IMR-90 (cell line): ENCODE results near the gene PDE11A. TPM values are rescaled to one million over a fixed set of nuclear protein-coding genes. Genes with fewer than 3 reads are reported as not detected.

ENCODE experiments used
- ATAC-seq: fragments of 200-7000 bp; cut with Tn5 transposase; 2 replicates; pipeline ENCODE4 v1.9.1; 2020; ENCODE audit warnings: low read depth, mild to moderate bottlenecking, moderate library complexity
- BruUV-seq: library from RNA; stranded (reverse); fragments of 400-500 nt; replicated peaks from 2 replicates; lab custom pipeline; 2021; lab: Mats Ljungman, UMichigan
- CTCF ChIA-PET: fragments of 300-600 bp; formaldehyde crosslinking; extraction: SDS; loops from one replicate; lab custom pipeline; 2021; ENCODE audit warnings: antibody characterized with exemption; lab: Yijun Ruan, JAX
- POLR2A ChIA-PET: fragments of 300-600 bp; sonication (Branson Sonifier 250); formaldehyde crosslinking; loops from one replicate; lab custom pipeline; 2022; ENCODE audit warnings: antibody characterized with exemption; ENCODE audit not compliant: unreplicated experiment; lab: Charles Lee
- DNase-seq: peaks from one replicate; pipeline ENCODE4 v3.0.0; 2013
- H2AFZ ChIP-seq: replicated peaks from 2 replicates; pipeline ENCODE3; 2013; ENCODE audit warnings: low read length, mild to moderate bottlenecking; ENCODE audit not compliant: poor library complexity
- H2AK5ac ChIP-seq: 2 replicates; pipeline ENCODE4 v1.6.1; 2013; ENCODE audit warnings: low read depth, low read length, inconsistent platforms
- H2AK9ac ChIP-seq: replicated peaks from 2 replicates; pipeline ENCODE3; 2013; ENCODE audit warnings: mild to moderate bottlenecking, low read depth, low read length, moderate library complexity; ENCODE audit not compliant: poor library complexity
- H2BK120ac ChIP-seq: 2 replicates; pipeline ENCODE4 v1.6.1; 2013; ENCODE audit warnings: low read depth, low read length, inconsistent platforms
- H2BK15ac ChIP-seq: 3 replicates; pipeline ENCODE4 v1.6.1; 2013; ENCODE audit warnings: low read depth, low read length, inconsistent platforms
- H2BK20ac ChIP-seq: 2 replicates; pipeline ENCODE4 v1.6.1; 2013; ENCODE audit warnings: low read depth, mild to moderate bottlenecking, inconsistent platforms, low read length, moderate library complexity
- H2BK5ac ChIP-seq: 2 replicates; pipeline ENCODE4 v1.6.1; 2013; ENCODE audit warnings: mild to moderate bottlenecking, low read depth, low read length, inconsistent platforms; ENCODE audit not compliant: poor library complexity, severe bottlenecking
- H3K14ac ChIP-seq: replicated peaks from 2 replicates; pipeline ENCODE4 v1.6.1; 2013; ENCODE audit warnings: low read depth, low read length, inconsistent platforms
- H3K18ac ChIP-seq: 2 replicates; pipeline ENCODE4 v1.6.1; 2013; ENCODE audit warnings: low read depth, low read length, control low read depth
- H3K23ac ChIP-seq: 2 replicates; pipeline ENCODE4 v1.6.1; 2013; ENCODE audit warnings: low read depth, low read length, inconsistent platforms
- H3K27ac ChIP-seq: 2 replicates; pipeline ENCODE4 v1.5.1; 2013; ENCODE audit warnings: mild to moderate bottlenecking, control low read depth, low read length; ENCODE audit not compliant: insufficient read depth
- H3K27me3 ChIP-seq: 2 replicates; pipeline ENCODE4 v1.6.1; 2013; ENCODE audit warnings: low read length; ENCODE audit not compliant: control insufficient read depth, insufficient read depth
- H3K36me3 ChIP-seq: 2 replicates; pipeline ENCODE4 v1.6.1; 2013; ENCODE audit warnings: low read length, mixed read lengths; ENCODE audit not compliant: control insufficient read depth, insufficient read depth
- H3K4ac ChIP-seq: 2 replicates; pipeline ENCODE4 v1.6.1; 2013; ENCODE audit warnings: low read depth, low read length, inconsistent platforms
- H3K4me1 ChIP-seq: 2 replicates; pipeline ENCODE4 v1.6.1; 2013; ENCODE audit warnings: low read length, mixed read lengths; ENCODE audit not compliant: control insufficient read depth, insufficient read depth
- H3K4me2 ChIP-seq: 2 replicates; pipeline ENCODE4 v1.6.1; 2013; ENCODE audit warnings: low read depth, mild to moderate bottlenecking, control low read depth, low read length, moderate library complexity
- H3K4me3 ChIP-seq: 2 replicates; pipeline ENCODE4 v1.5.1; 2013; ENCODE audit warnings: low read depth, mild to moderate bottlenecking, control low read depth, low read length, moderate library complexity; ENCODE audit not compliant: insufficient read depth
- H3K56ac ChIP-seq: 2 replicates; pipeline ENCODE4 v1.6.1; 2013; ENCODE audit warnings: low read length, inconsistent platforms; ENCODE audit not compliant: insufficient read depth; ENCODE audit errors: extremely low read depth
- H3K79me1 ChIP-seq, 2 experiments: 2 replicates each; pipeline ENCODE4 v1.6.1; 2013; ENCODE audit warnings: low read length in 2 of 2, inconsistent platforms in 1 of 2, low read depth in 1 of 2
- H3K9ac ChIP-seq: 2 replicates; pipeline ENCODE4 v1.6.1; 2013; ENCODE audit warnings: low read depth, low read length, control low read depth
- H3K9me1 ChIP-seq: 2 replicates; pipeline ENCODE4 v1.6.1; 2013; ENCODE audit warnings: low read length, inconsistent platforms; ENCODE audit not compliant: insufficient read depth
- H3K9me3 ChIP-seq: 2 replicates; pipeline ENCODE4 v1.6.1; 2013; ENCODE audit warnings: low read length; ENCODE audit not compliant: control insufficient read depth, insufficient read depth
- H4K20me1 ChIP-seq: 2 replicates; pipeline ENCODE4 v1.6.1; 2013; ENCODE audit warnings: low read length, inconsistent platforms; ENCODE audit not compliant: insufficient read depth
- H4K5ac ChIP-seq: 2 replicates; pipeline ENCODE4 v1.6.1; 2013; ENCODE audit warnings: mild to moderate bottlenecking, low read depth, low read length, control low read depth
- H4K8ac ChIP-seq, 2 experiments: 2 replicates each; pipeline ENCODE4 v1.6.1; 2013; ENCODE audit warnings: low read depth in 2 of 2, low read length in 2 of 2, control low read depth in 1 of 2, inconsistent platforms in 1 of 2
- H4K91ac ChIP-seq: 2 replicates; pipeline ENCODE4 v1.6.1; 2013; ENCODE audit warnings: low read depth, low read length, inconsistent platforms; ENCODE audit not compliant: insufficient read depth
- MAFK ChIP-seq: IDR thresholded peaks from 2 replicates; pipeline ENCODE4 v1.6.1; 2012; ENCODE audit warnings: low read depth, low read length, improper control_type of control experiment
- POLR2A ChIP-seq: IDR thresholded peaks from 2 replicates; pipeline ENCODE4 v1.6.1; 2012; ENCODE audit warnings: mild to moderate bottlenecking, low read depth, low read length
- USF2 ChIP-seq: fragments of 150-350 bp; IDR thresholded peaks from 2 replicates; pipeline ENCODE4 v1.6.1; 2017; ENCODE audit warnings: mild to moderate bottlenecking, antibody characterized with exemption, low read length, low read depth
- WGBS, 2 experiments: methylation state at CpG; one replicate each; pipeline versions ENCODE4 v1.1.5 to v1.1.7; 2013; ENCODE audit warnings: missing lambda C conversion rate in 2 of 2; ENCODE audit not compliant: insufficient read length in 1 of 2; ENCODE audit errors: extremely low coverage in 2 of 2; 5-methylcytosine and 5-hydroxymethylcytosine counted together
- dilution Hi-C: fragments of 300-500 bp; cut with HindIII; formaldehyde crosslinking; loops from one replicate; pipeline ENCODE4 v1.14.3; 2018; ENCODE audit warnings: low sequenced_read_pairs; ENCODE audit not compliant: unreplicated experiment
- in situ Hi-C: fragments of 300-500 bp; cut with MboI; formaldehyde crosslinking; loops from 3 replicates; pipeline ENCODE4 v1.14.3; 2019; ENCODE audit warnings: low sequenced_read_pairs, inconsistent platforms, mixed read lengths
- intact Hi-C: fragments of 100-400 bp; cut with micrococcal nuclease; formaldehyde crosslinking; loops from 2 replicates; pipeline ENCODE4 v1.10.0; 2022
- polyA plus RNA-seq, 3 experiments: library from polyadenylated mRNA; depleted of rRNA; stranded (reverse); fragments of >200 nt; gene quantifications; 2 replicates each; pipeline ENCODE4 v1.2.3, GENCODE V29; 2012; ENCODE audit warnings: low replicate concordance in 1 of 3
- total RNA-seq: library from RNA; depleted of rRNA; stranded (reverse); fragments of >200 nt; gene quantifications from 2 replicates; pipeline ENCODE4 v1.2.3, GENCODE V29; 2012

The PDE11A gene
- total and polyA plus RNA-seq, 2 of the 4 experiments (the other 2 are of a cell fraction), result 0.21 to 0.72 TPM

- DNase-seq (no peak), ATAC-seq (no peak)
- no peaks in the 10 kb centered on the region for H3K36me3 ChIP-seq
- H3K4me3 ChIP-seq, result no peak overlapping the region
- BruUV-seq, result no TSS peak
- ChIA-PET CTCF (interaction anchor here (0.6 kb wide), 1 partner anchor 981 kb away, joined by 3 read pairs; no protein-coding TSS in a partner anchor), POLR2A (no interaction called here)
- intact Hi-C loops (no loop called here), in situ Hi-C loops (no loop called here), dilution Hi-C loops (no loop called here)
- no peak overlapping the region for H2BK15ac ChIP-seq
- no peak overlapping the region for H2AFZ ChIP-seq
- no peak overlapping the region for H4K5ac ChIP-seq
- H3K4me2 ChIP-seq, result no peak overlapping the region
- no peaks in the 10 kb centered on the region for H3K9me1 ChIP-seq
- TF ChIP-seq MAFK, result peak; percentile 74
- no peak for TF ChIP-seq USF2
- no peak for TF ChIP-seq POLR2A
- no peak overlapping the region for H2AK5ac ChIP-seq
- H2BK20ac ChIP-seq, result no peak overlapping the region
- no peak overlapping the region for H3K14ac ChIP-seq
- H3K4ac ChIP-seq, result no peak overlapping the region
- H3K56ac ChIP-seq, result no peak overlapping the region
- no peak overlapping the region for H2AK9ac ChIP-seq
- no peak overlapping the region for H3K18ac ChIP-seq
- no peak overlapping the region for H4K91ac ChIP-seq
- H4K20me1 ChIP-seq, result no peaks in the 10 kb centered on the region
- H3K79me1 ChIP-seq, result no peaks in the 10 kb centered on the region
- H3K27ac ChIP-seq, result no peak overlapping the region
- peaks cover under 1% of the 10 kb centered on the region for H3K27me3 ChIP-seq
- no peak overlapping the region for H3K9ac ChIP-seq
- no peak overlapping the region for H2BK120ac ChIP-seq
- H3K9me3 ChIP-seq, result no peaks in the 10 kb centered on the region
- no CpG with 5 or more reads among the region's 1 CpG for WGBS, 2 experiments
- no peak overlapping the region for H2BK5ac ChIP-seq
- no peaks in the 10 kb centered on the region for H3K4me1 ChIP-seq
- no peak overlapping the region for H4K8ac ChIP-seq
- no peak overlapping the region for H3K23ac ChIP-seq
These were observed 331.9 kb downstream of the PDE11A start for GRCh38 chr2:177740700-177741099.
